Right lobe of liver (tissue), 6 donors: ENCODE data around the gene FNIP2. TPM values are rescaled to one million over a fixed set of nuclear protein-coding genes. Genes with fewer than 3 reads are reported as not detected.
"Not testable (repeated sequence)": the region's sequence is repeated elsewhere in the genome, so short reads cannot be mapped to it uniquely, and the experiment has no call there.

Experiments used
- ATAC-seq, 4 donors: fragments of 200-7000 bp; cut with Tn5 transposase; one replicate each; pipeline ENCODE4 v1.9.1; 2020; ENCODE audit warnings: mild to moderate bottlenecking in 4 of 4, moderate library complexity in 4 of 4
- DNase-seq, 3 donors: peaks; one replicate each; pipeline ENCODE4 v3.0.0-alpha.2; 2020
- H3K27ac ChIP-seq, 3 donors: fragments of 200-600 bp; one replicate each; pipeline ENCODE4 v1.8.0; 2022
- H3K27me3 ChIP-seq, 2 donors: fragments of 200-600 bp; one replicate each; pipeline ENCODE4 v1.8.0; 2022
- H3K36me3 ChIP-seq, 4 donors: fragments of 200-600 bp; sonication (generic) in 1 of 4; one replicate each; pipeline versions ENCODE4 v1.5.1 to v1.8.0; 2017 to 2022; ENCODE audit warnings: control low read depth in 1 of 4
- H3K4me1 ChIP-seq, 4 donors: fragments of 200-600 bp; sonication (generic) in 1 of 4; one replicate each; pipeline versions ENCODE4 v1.5.1 to v1.8.0; 2017 to 2022; ENCODE audit warnings: control low read depth in 1 of 4
- H3K4me3 ChIP-seq, 3 donors: fragments of 200-600 bp; one replicate each; pipeline ENCODE4 v1.8.0; 2022
- H3K9me3 ChIP-seq, 4 donors: fragments of 200-600 bp; sonication (generic) in 1 of 4; one replicate each; pipeline versions ENCODE4 v1.5.1 to v1.8.0; 2017 to 2022; ENCODE audit warnings: control low read depth in 1 of 4
- POLR2A ChIP-seq: fragments of 450-650 bp; IDR thresholded peaks from one replicate; pipeline ENCODE4 v1.6.1; 2017; ENCODE audit warnings: antibody characterized with exemption, mild to moderate bottlenecking
- WGBS: methylation state at CpG from one replicate; pipeline ENCODE4 v1.1.6; 2018; ENCODE audit warnings: low coverage, low lambda C conversion rate; ENCODE audit not compliant: insufficient coverage; ENCODE audit errors: missing lambda C conversion rate; 5-methylcytosine and 5-hydroxymethylcytosine counted together
- intact Hi-C, 2 donors: fragments of 100-400 bp; cut with DNase I; formaldehyde crosslinking; loops; one replicate each; pipeline versions ENCODE4 v1.11.2 to v1.14.1; 2022
- total RNA-seq, 6 experiments: library from RNA; depleted of rRNA in 2 of 6; stranded (reverse); fragments of >200 nt in 2 of 6; fragmentation: NEBNext Ultra II Directional in 3 of 6; extraction: Animal tissue kit (Norgen Biotek cat#: 25700) in 3 of 6; gene quantifications; one replicate each; pipeline versions ENCODE4 v1.1.0 to v1.2.4, GENCODE V29; 2016 to 2023
- TF ChIP-seq, protein P1 (sequence below), 4 donors: fragments of 200-600 bp in 3 of 4; fragments of 450-650 bp in 1 of 4; IDR thresholded peaks; one replicate each; pipeline versions ENCODE4 v1.5.1 to v1.8.0; 2016 to 2022; ENCODE audit warnings: antibody characterized with exemption in 4 of 4, mild to moderate bottlenecking in 2 of 4
- donor health status: DM: no; HTN: yes; CAD: no.
- donor health status: DM: no; HTN: no; CAD: no.
- donor health status: DM: no; HTN: no; CAD: no.
- donor health status: DM: no; HTN: yes; CAD: no.
- donor health status: DM: no; HTN: yes; CAD: no.

Gene FNIP2
- total RNA-seq, 6 experiments from 2014 or later = 34.2 to 67.4 (median 37.8) TPM

DNA sequence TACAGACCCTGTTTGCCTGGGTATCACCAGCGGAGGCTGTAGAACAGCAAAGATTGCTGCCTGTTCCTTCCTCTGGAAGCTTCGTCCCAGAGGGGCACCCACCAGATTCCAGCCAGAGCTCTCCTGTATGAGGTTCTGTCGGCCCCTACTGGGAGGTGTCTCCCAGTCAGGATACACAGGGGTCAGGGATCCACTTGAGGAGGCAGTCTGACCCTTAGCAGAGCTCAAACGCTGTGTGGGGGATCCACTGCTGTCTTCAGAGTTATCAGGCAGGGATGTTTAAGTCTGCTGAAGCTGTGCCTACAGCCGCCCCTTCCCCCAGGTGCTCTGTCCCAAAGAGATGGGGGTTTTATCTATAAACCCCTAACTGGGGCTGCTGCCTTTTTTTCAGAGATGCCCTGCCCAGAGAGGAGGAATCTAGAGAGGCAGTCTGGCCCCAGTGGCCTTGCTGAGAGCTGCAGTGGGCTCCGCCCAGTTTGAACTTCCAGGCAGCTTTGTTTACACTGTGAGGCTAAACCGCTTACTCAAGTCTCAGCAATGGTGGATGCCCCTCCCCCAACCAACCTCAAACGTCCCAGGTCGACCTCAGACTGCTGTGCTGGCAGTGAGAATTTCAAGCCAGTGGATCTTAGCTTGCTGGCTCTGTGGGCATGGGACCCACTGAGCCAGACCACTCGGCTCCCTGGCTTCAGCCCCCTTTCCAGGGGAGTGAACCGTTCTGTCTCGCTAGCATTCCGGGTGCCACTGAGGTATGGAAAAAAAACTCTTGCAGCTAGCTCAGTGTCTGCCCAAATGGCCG, 133.7 kb downstream of the FNIP2 start:
- ATAC-seq = peak; percentile 58 to 93 (median 82)
- H3K36me3 ChIP-seq, H3K9me3 ChIP-seq, intact Hi-C loops, H3K4me3 ChIP-seq, H3K27me3 ChIP-seq: not testable (repeated sequence)
- no CpG with 5 or more reads among the region's 14 CpGs for WGBS
- DNase-seq = peak; percentile 38 to 86 (median 58)
- Histone ChIP-seq H3K4me1 (peaks cover 0 to 32% (median 0%) of the 10 kb centered on the region in 4 donors), H3K27ac (peak overlapping the region in 1 of 3 donors; percentile 43)

DNA sequence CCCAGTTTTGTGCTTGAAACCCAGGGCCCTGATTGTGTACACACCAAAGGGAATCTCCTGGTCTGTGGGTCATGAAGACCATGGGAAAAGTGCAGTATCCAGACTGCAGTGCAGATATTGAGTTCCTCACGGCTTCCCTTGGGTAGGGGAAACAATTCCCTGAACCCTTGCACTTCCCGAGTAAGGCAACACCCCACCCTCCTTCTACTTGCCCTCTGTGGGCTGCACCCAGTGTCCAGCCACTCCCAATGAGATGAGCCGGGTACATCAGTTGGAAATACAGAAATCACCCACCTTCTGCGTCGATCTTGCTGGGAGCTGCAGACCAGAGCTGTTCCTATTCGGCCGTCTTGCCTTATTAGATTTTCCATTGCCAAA, 134.2 kb downstream of the FNIP2 start:
- Histone ChIP-seq H3K4me1 (peaks cover 0 to 32% (median 0%) of the 10 kb centered on the region in 4 donors), H3K27me3 (no peaks in the 10 kb centered on the region), H3K9me3 (no peaks in the 10 kb centered on the region), H3K36me3 (no peaks in the 10 kb centered on the region), H3K27ac (peak overlapping the region in 1 of 3 donors; percentile 43), H3K4me3 (no peak overlapping the region)
- TF ChIP-seq POLR2A = no peak
- TF ChIP-seq, protein P1, sequence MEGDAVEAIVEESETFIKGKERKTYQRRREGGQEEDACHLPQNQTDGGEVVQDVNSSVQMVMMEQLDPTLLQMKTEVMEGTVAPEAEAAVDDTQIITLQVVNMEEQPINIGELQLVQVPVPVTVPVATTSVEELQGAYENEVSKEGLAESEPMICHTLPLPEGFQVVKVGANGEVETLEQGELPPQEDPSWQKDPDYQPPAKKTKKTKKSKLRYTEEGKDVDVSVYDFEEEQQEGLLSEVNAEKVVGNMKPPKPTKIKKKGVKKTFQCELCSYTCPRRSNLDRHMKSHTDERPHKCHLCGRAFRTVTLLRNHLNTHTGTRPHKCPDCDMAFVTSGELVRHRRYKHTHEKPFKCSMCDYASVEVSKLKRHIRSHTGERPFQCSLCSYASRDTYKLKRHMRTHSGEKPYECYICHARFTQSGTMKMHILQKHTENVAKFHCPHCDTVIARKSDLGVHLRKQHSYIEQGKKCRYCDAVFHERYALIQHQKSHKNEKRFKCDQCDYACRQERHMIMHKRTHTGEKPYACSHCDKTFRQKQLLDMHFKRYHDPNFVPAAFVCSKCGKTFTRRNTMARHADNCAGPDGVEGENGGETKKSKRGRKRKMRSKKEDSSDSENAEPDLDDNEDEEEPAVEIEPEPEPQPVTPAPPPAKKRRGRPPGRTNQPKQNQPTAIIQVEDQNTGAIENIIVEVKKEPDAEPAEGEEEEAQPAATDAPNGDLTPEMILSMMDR (IDR thresholded peaks at IDR 0.05) = no peak
- DNase-seq (no peak), ATAC-seq (peak in 1 of 4 donors; percentile 25)
- intact Hi-C loops = no loop called here
- no CpG with 5 or more reads among the region's 7 CpGs for WGBS

DNA sequence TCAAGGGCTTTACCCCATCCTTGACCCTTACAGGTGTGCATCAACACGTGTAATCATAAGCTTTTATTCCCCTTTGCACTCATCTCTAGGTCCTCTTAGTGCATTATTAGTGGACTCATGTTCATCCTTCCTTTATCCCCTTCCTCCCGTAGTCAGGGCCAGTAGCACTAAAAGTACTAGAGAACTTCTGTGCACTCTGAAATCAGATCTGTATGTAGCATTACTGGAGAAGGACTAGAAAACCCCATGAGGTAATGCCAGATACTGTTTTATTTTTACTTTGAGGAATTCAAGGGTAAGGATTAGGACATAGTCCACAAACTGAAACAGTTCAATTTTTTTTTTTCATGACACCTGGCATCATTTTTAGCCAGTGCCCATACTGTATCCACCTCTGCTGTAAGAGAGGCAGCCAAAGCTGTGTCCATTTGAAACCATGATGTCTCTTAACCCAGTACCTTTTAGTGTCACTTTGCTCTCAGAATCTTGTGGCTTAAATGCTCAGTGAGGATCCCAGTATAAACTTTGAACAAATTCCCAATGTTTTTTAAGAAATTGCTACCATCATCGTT, 134.7 kb downstream of the FNIP2 start:
- no peak for TF ChIP-seq POLR2A
- TF ChIP-seq, protein P1 (IDR thresholded peaks at IDR 0.05) = no peak

DNA sequence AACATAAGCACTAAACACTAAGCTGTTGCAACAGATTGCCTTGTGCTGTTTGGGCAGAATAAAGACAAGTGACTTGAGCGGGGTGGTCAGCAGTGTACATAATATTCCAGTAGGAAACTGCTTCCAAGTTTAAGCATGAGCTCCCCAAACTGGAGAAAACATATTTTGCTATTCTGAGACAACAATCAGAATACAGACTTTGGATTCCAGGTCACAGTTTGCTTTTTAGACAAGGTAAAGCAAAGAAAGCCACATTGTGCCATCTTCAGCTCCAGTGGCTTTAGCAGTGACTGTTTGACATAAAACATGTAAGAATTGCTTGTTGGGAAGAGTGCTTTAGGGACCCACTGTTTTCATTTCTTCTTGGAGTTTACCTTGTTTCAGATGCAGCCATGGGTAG, 136.0 kb downstream of the FNIP2 start:
- peak in 2 of 4 donors; percentile 14 to 43 for ATAC-seq
- Histone ChIP-seq H3K36me3 (no peaks in the 10 kb centered on the region), H3K27me3 (no peaks in the 10 kb centered on the region), H3K27ac (peak overlapping the region in 1 of 3 donors; percentile 38), H3K9me3 (no peaks in the 10 kb centered on the region), H3K4me1 (peaks cover 0 to 32% (median 0%) of the 10 kb centered on the region in 4 donors), H3K4me3 (no peak overlapping the region)
- intact Hi-C loops = no loop called here
- no peak for TF ChIP-seq POLR2A
- TF ChIP-seq, protein P1 (IDR thresholded peaks at IDR 0.05) = no peak
- WGBS = 88% methylated on average over 1 of the region's 1 CpG
- no peak for DNase-seq

More for the DNA sequence above, 134.7 kb downstream of the FNIP2 start:
- peak in 2 of 4 donors; percentile 25 to 40 for ATAC-seq
- no peaks in the 10 kb centered on the region for H3K9me3 ChIP-seq
- WGBS = 88% methylated on average over 3 of the region's 3 CpGs
- no peaks in the 10 kb centered on the region for H3K36me3 ChIP-seq
- no peak overlapping the region for H3K27ac ChIP-seq
- intact Hi-C loops = no loop called here
- no peak overlapping the region for H3K4me3 ChIP-seq
- H3K4me1 ChIP-seq = peaks cover 0 to 32% (median 0%) of the 10 kb centered on the region in 4 donors
- H3K27me3 ChIP-seq = no peaks in the 10 kb centered on the region
- DNase-seq = no peak

DNA sequence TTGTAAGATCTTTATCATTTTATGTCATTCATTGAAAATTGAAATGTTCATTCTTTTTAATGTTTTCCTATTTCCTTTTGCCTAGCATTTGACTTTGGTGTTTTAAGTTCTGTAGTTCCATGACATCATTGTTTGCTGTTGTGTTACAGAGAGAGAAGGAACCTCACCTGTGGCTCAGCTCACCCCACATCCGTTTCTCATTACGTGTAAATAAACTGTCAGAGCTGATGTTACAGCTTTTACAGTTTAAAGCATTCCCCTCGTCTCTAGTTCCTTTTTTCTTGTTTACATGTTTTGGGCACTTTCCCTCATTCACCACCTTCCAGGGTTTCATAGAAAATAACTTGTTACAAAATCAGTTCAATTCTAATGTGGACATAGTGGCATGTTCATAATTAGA, 137.2 kb downstream of the FNIP2 start:
- Histone ChIP-seq H3K4me1 (peaks cover 0 to 28% (median 0%) of the 10 kb centered on the region in 4 donors), H3K9me3 (no peaks in the 10 kb centered on the region), H3K27me3 (no peaks in the 10 kb centered on the region), H3K27ac (no peak overlapping the region), H3K4me3 (no peak overlapping the region), H3K36me3 (no peaks in the 10 kb centered on the region)
- ATAC-seq = no peak
- intact Hi-C loops = no loop called here
- 69% methylated on average over 3 of the region's 3 CpGs for WGBS
- no peak for DNase-seq
- TF ChIP-seq POLR2A = no peak
- TF ChIP-seq, protein P1 (IDR thresholded peaks at IDR 0.05) = no peak
